DMS 273 (cell line): ENCODE results near the gene MMD.
A peak's percentile ranks its signal among the peaks of the same experiment; 100 is the strongest.
"Not testable (repeated sequence)": the region's sequence is repeated elsewhere in the genome, so short reads cannot be mapped to it uniquely, and the experiment has no call there.

ENCODE experiments used
- DNase-seq: peaks from one replicate; lab custom pipeline; 2025; ENCODE audit not compliant: unreplicated experiment; lab: John Stamatoyannopoulos, UW

MMD gene

GRCh38 chr17:55424893-55425540 lies 3.4 kb upstream of the MMD start:
- DNase-seq = no peak

- DNase-seq = no peak
Observed at GRCh38 chr17:55423535-55423934, 1.9 kb upstream of the MMD start.

- not testable (repeated sequence) for DNase-seq
Observed at GRCh38 chr17:55422828-55423164, 1.2 kb upstream of the MMD start.

- peak; percentile 58 for DNase-seq
Observed at GRCh38 chr17:55420776-55421178, 858 bp downstream of the MMD start.

GRCh38 chr17:55420067-55420775 lies 1.4 kb downstream of the MMD start:
- no peak for DNase-seq

GRCh38 chr17:55418369-55419268 lies 3.0 kb downstream of the MMD start:
- no peak for DNase-seq

GRCh38 chr17:55417411-55418268 lies 4.0 kb downstream of the MMD start:
- no peak for DNase-seq

- no peak for DNase-seq
Observed at GRCh38 chr17:55416470-55417052, 5.1 kb downstream of the MMD start.

GRCh38 chr17:55416000-55416399 lies 5.6 kb downstream of the MMD start:
- DNase-seq = no peak

GRCh38 chr17:55414983-55415382 lies 6.7 kb downstream of the MMD start:
- DNase-seq = no peak

GRCh38 chr17:55413825-55414489 lies 7.7 kb downstream of the MMD start:
- no peak for DNase-seq

- no peak for DNase-seq
Observed at GRCh38 chr17:55411463-55411855, 10.2 kb downstream of the MMD start.

- no peak for DNase-seq
Observed at GRCh38 chr17:55410722-55411462, 10.7 kb downstream of the MMD start.

GRCh38 chr17:55409030-55409800 lies 12.4 kb downstream of the MMD start:
- DNase-seq = no peak

- DNase-seq = no peak
Observed at GRCh38 chr17:55407641-55408566, 13.7 kb downstream of the MMD start.

- no peak for DNase-seq
Observed at GRCh38 chr17:55405600-55405999, 16.0 kb downstream of the MMD start.

GRCh38 chr17:55404197-55404596 lies 17.4 kb downstream of the MMD start:
- DNase-seq = not testable (repeated sequence)

- DNase-seq = no peak
Observed at GRCh38 chr17:55402374-55402773, 19.3 kb downstream of the MMD start.
